D721Med (cell line): ENCODE measurements around the gene GBA3.

Experiments
- DNase-seq: peaks from one replicate; pipeline ENCODE4 v3.0.0; 2011; ENCODE audit warnings: low spot score; ENCODE audit not compliant: insufficient read length
- FAIRE-seq: peaks from 2 replicates; lab custom pipeline; 2011; peaks lifted over from hg19 to GRCh38; lab: Jason Lieb, UNC
- CTCF ChIP-seq: IDR thresholded peaks from 2 replicates; pipeline ENCODE4 v1.5.1; 2012; ENCODE audit warnings: mild to moderate bottlenecking, control low read depth; ENCODE audit not compliant: insufficient read depth; ENCODE audit errors: missing control alignments

Gene GBA3

DNA sequence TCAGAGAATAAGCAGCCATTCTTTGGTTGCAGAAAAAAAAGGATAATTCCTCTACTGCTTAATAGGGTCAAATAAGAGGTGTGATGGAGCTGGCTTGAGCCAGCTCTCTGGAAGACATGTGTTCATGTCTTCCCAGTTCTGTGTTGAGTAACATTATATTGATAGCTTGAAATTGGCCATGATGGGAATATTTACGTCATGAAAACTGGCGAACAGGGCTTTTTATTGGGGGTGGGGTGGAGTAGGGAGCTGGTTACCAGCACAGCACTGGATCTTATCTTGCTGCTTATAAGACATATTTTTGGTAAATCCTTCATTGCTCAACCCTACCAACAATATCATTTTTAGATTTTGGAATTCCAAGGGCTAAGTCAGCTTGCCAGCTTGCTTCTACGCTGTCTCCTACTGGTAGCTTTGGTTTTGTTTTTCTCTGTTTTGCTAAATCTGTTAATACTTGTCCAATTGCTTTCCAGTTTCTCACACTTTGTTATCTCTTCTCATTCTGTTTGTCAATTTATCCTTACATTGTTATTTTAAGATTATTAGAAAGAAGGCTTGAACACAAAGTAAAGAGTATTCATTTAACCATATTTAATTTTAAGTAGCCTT lies 25.3 kb upstream of the GBA3 start:
- DNase-seq (no peak), FAIRE-seq (no peak)
- TF ChIP-seq CTCF = no peak

DNA sequence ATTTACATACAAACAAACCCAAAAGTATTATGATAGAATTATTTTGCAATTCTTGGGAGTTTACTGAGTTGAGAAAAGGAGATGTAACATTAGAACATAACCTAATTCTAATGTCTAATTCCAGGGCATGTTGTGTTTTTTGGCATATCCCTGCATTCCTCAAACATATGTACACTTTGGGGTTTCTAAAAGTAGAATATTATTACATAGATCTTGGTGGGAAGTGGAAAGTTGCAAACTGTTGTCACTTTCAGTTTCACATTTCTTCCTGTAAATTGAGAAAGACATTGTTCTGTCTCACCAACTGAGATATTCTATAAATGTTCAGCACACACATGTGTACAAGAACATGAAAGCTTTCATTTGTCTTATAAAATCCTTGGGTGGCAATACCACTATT lies 24.4 kb upstream of the GBA3 start:
- no peak for FAIRE-seq
- DNase-seq = no peak
- TF ChIP-seq CTCF = no peak

DNA sequence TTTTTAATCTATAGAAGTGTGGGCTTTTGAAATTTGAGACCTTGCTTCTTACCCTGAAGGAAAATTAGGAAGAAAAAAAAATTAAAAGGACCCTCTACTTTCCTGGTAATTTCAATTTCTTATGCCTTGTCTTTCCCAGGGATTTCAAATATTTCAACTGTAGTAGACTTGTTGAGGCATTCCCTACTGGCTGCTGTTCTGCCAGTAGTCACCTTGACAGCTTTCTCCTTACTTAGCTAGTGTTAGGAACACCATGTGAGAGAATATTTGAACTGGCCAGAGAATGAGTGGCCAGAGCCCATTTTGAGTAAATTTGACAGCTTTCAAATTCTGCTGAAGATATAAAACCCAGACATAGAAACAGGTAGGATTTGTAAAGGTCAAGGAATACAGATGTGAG lies 24.0 kb upstream of the GBA3 start:
- FAIRE-seq (no peak), DNase-seq (no peak)
- TF ChIP-seq CTCF = no peak

DNA sequence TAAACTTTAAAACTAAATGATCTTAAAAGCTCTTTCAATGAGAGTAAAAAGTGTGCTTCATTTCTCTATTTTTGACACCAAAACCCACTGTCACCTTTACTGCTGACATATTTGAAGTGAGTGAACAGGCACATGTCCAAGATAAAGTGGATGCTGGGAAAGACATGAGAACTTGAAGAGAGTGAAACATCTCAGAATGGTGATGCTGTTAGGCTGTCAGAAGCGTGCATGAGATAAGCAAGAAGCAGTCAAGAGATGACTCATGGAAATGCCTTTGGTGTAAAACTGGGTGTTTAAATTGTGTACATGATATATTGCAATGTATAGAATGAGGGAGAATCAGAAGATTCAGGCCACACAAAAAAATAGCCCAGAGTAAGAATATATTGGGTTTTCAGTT lies 21.8 kb upstream of the GBA3 start:
- no peak for TF ChIP-seq CTCF
- DNase-seq (no peak), FAIRE-seq (no peak)

DNA sequence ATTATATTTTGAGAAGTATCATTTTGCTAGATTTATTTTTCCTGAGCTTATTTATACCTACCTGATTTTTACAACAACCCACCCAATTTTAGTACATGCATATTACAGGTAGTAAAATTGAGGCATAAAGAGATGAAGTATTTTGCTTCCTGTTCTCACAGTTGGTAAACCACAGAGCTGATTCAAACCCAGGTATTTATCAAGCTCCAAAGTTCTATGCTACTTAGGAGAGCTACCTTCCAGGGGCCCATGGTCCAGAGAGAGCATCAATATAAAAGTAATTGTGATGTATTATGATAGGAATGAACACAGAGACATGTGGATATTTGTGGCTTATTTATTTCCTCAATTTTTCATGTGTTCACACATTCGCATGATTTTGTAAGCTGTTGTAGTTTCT lies 20.2 kb upstream of the GBA3 start:
- DNase-seq = no peak
- FAIRE-seq = no peak
- no peak for TF ChIP-seq CTCF

GRCh38 chr4:22672944-22673343 lies 19.8 kb upstream of the GBA3 start:
- FAIRE-seq = no peak

More at GRCh38 chr4:22672944-22673343, 19.8 kb upstream of the GBA3 start:
- no peak for DNase-seq
- no peak for TF ChIP-seq CTCF
